Fibroblast of lung (primary cell): Measurements from ENCODE around the gene B4GALT4. TPM values are rescaled to one million over a fixed set of nuclear protein-coding genes. Genes with fewer than 3 reads are reported as not detected.
"Not testable (repeated sequence)": the region's sequence is repeated elsewhere in the genome, so short reads cannot be mapped to it uniquely, and the experiment has no call there.

Experiments
- DNase-seq, 2 donors: peaks; one replicate each; pipeline versions ENCODE4 v3.0.0 to v3.0.0-alpha.2; 2010; ENCODE audit warnings: low read depth in 2 of 2
- H2AFZ ChIP-seq: 2 replicates; pipeline ENCODE4 v1.5.1; 2012; ENCODE audit warnings: low read length, control low read depth, inconsistent platforms
- H3K27ac ChIP-seq: 2 replicates; pipeline ENCODE4 v1.5.1; 2011; ENCODE audit warnings: low read length, control low read depth; ENCODE audit not compliant: insufficient read depth
- H3K27me3 ChIP-seq: 2 replicates; pipeline ENCODE4 v1.5.1; 2011; ENCODE audit warnings: mild to moderate bottlenecking, low read length; ENCODE audit not compliant: control insufficient read depth, insufficient read depth
- H3K36me3 ChIP-seq: 2 replicates; pipeline ENCODE4 v1.5.1; 2011; ENCODE audit warnings: low read length; ENCODE audit not compliant: control insufficient read depth, insufficient read depth
- H3K4me1 ChIP-seq: 2 replicates; pipeline ENCODE4 v1.5.1; 2011; ENCODE audit warnings: low read length; ENCODE audit not compliant: control insufficient read depth, insufficient read depth; ENCODE audit errors: extremely low read depth
- H3K4me2 ChIP-seq: 2 replicates; pipeline ENCODE4 v1.5.1; 2011; ENCODE audit warnings: low read length, control low read depth; ENCODE audit not compliant: insufficient read depth; ENCODE audit errors: extremely low read depth
- H3K4me3 ChIP-seq, 4 experiments: fragments of 200-600 bp in 1 of 4; sonication (generic) in 1 of 4; replicated peaks in 1 of 4; 2 replicates each; pipeline ENCODE4 v1.5.1; 2011 to 2016; ENCODE audit warnings: low read length in 4 of 4, low read depth in 3 of 4, mild to moderate bottlenecking in 3 of 4, control low read depth in 2 of 4, inconsistent platforms in 1 of 4, mixed read lengths in 1 of 4; ENCODE audit not compliant: insufficient read depth in 1 of 4; ENCODE audit errors: control extremely low read depth in 1 of 4
- H3K79me2 ChIP-seq: 2 replicates; pipeline ENCODE4 v1.5.1; 2012; ENCODE audit warnings: mild to moderate bottlenecking, low read length, inconsistent platforms; ENCODE audit not compliant: control insufficient read depth, insufficient read depth
- H3K9ac ChIP-seq: 2 replicates; pipeline ENCODE4 v1.5.1; 2011; ENCODE audit warnings: mild to moderate bottlenecking, low read length, control low read depth; ENCODE audit not compliant: insufficient read depth
- H3K9me3 ChIP-seq: 2 replicates; pipeline ENCODE4 v1.5.1; 2012; ENCODE audit warnings: low read depth, low read length; ENCODE audit not compliant: control insufficient read depth, insufficient read depth
- H4K20me1 ChIP-seq: 2 replicates; pipeline ENCODE4 v1.5.1; 2011; ENCODE audit warnings: low read length; ENCODE audit not compliant: control insufficient read depth, insufficient read depth; ENCODE audit errors: extremely low read depth
- EZH2 ChIP-seq: IDR thresholded peaks from 2 replicates; pipeline ENCODE4 v1.5.1; 2012; ENCODE audit warnings: low read length, control low read depth, mild to moderate bottlenecking; ENCODE audit errors: missing control alignments
- polyA plus RNA-seq, 2 donors: library from polyadenylated mRNA; depleted of rRNA in 1 of 2; stranded (reverse) in 1 of 2; unstranded in 1 of 2; fragments of >200 nt; gene quantifications; 2 replicates each; pipeline ENCODE4 v1.2.1, GENCODE V29; 2011 to 2012; ENCODE audit warnings: missing spikeins in 1 of 2
- total RNA-seq: library from RNA; depleted of rRNA; stranded (reverse); fragments of >200 nt; gene quantifications from 2 replicates; pipeline ENCODE4 v1.2.1, GENCODE V29; 2014
- TF ChIP-seq, protein P1 (sequence below), 2 donors: IDR thresholded peaks in 1 of 2; conservative IDR thresholded peaks in 1 of 2; 1 replicate in 1 of 2; 2 replicates in 1 of 2; pipeline ENCODE4 v1.5.1; 2011 to 2012; ENCODE audit warnings: low read length in 2 of 2, control low read depth in 1 of 2, inconsistent platforms in 1 of 2, low read depth in 1 of 2, mild to moderate bottlenecking in 1 of 2

Gene B4GALT4
- total and polyA plus RNA-seq, 2 donors (not counting 1 experiment from before 2014, with no cell fraction given) = 19.5 to 32.4 TPM

- H3K4me1 ChIP-seq = no peaks in the 10 kb centered on the region
- no peak within 1 kb of the TSS for H3K4me2 ChIP-seq
- no peak within 1 kb of the TSS for H3K27ac ChIP-seq
- no peak for DNase-seq
- H3K27me3 ChIP-seq = peaks cover 6% of the 10 kb centered on the region
- H3K4me3 ChIP-seq = no peak within 1 kb of the TSS
- H3K79me2 ChIP-seq = no peaks in the 10 kb centered on the region
- no peak within 1 kb of the TSS for H2AFZ ChIP-seq
- no peak within 1 kb of the TSS for H3K9ac ChIP-seq
- no peaks in the 10 kb centered on the region for H4K20me1 ChIP-seq
- H3K36me3 ChIP-seq = no peaks in the 10 kb centered on the region
- no peak for TF ChIP-seq EZH2
- TF ChIP-seq, protein P1, sequence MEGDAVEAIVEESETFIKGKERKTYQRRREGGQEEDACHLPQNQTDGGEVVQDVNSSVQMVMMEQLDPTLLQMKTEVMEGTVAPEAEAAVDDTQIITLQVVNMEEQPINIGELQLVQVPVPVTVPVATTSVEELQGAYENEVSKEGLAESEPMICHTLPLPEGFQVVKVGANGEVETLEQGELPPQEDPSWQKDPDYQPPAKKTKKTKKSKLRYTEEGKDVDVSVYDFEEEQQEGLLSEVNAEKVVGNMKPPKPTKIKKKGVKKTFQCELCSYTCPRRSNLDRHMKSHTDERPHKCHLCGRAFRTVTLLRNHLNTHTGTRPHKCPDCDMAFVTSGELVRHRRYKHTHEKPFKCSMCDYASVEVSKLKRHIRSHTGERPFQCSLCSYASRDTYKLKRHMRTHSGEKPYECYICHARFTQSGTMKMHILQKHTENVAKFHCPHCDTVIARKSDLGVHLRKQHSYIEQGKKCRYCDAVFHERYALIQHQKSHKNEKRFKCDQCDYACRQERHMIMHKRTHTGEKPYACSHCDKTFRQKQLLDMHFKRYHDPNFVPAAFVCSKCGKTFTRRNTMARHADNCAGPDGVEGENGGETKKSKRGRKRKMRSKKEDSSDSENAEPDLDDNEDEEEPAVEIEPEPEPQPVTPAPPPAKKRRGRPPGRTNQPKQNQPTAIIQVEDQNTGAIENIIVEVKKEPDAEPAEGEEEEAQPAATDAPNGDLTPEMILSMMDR (conservative IDR thresholded peaks at IDR 0.05 in 1 of 2, IDR thresholded peaks at IDR 0.05 in 1 of 2; ENCODE audit: low read depth in 1 of 2, low read length in 2 of 2) = no peak
- H3K9me3 ChIP-seq = no peaks in the 10 kb centered on the region
These were observed 67.4 kb downstream of the B4GALT4 start, which contains the start of gene UPK1B for GRCh38 chr3:119173325-119173724. TSS of gene UPK1B (plus strand) at chr3:119173598. CDS start at chr3:119186742, 13,144 bp downstream.

- peak in 1 of 2 donors; percentile 25 for DNase-seq
- H3K79me2 ChIP-seq = no peaks in the 10 kb centered on the region
- no peak overlapping the region for H3K4me2 ChIP-seq
- TF ChIP-seq, protein P1 (conservative IDR thresholded peaks at IDR 0.05 in 1 of 2, IDR thresholded peaks at IDR 0.05 in 1 of 2; ENCODE audit: low read depth in 1 of 2, low read length in 2 of 2) = no peak
- TF ChIP-seq EZH2 = no peak
- H3K27ac ChIP-seq = no peak overlapping the region
- no peaks in the 10 kb centered on the region for H3K4me1 ChIP-seq
- H2AFZ ChIP-seq = no peak overlapping the region
- H3K9ac ChIP-seq = no peak overlapping the region
- H4K20me1 ChIP-seq = no peaks in the 10 kb centered on the region
- no peaks in the 10 kb centered on the region for H3K9me3 ChIP-seq
- no peak overlapping the region for H3K4me3 ChIP-seq
- H3K36me3 ChIP-seq = no peaks in the 10 kb centered on the region
- peaks cover 6% of the 10 kb centered on the region for H3K27me3 ChIP-seq
These were observed 69.9 kb downstream of the B4GALT4 start for GRCh38 chr3:119170821-119171220.

GRCh38 chr3:119164745-119165144, 75.9 kb downstream of the B4GALT4 start:
- not testable (repeated sequence) for DNase-seq, H3K27me3 ChIP-seq, H3K9me3 ChIP-seq, H3K79me2 ChIP-seq, H3K9ac ChIP-seq, H3K27ac ChIP-seq, H3K4me3 ChIP-seq, H4K20me1 ChIP-seq, H3K4me1 ChIP-seq, H3K4me2 ChIP-seq, H2AFZ ChIP-seq, H3K36me3 ChIP-seq

Other genes starting within 250 kb of the B4GALT4 start
- under 0.01 and 0.26 TPM in 2 replicates for gene IGSF11, start 206.0 kb downstream of the B4GALT4 start, total RNA-seq
- gene IGSF11, start 206.0 kb downstream of the B4GALT4 start, polyA plus RNA-seq = not detected in 2 replicates
- not detected in 2 replicates for gene TEX55, start 94.7 kb downstream of the B4GALT4 start, total RNA-seq
- gene TEX55, start 94.7 kb downstream of the B4GALT4 start, polyA plus RNA-seq = not detected in 2 replicates
- not detected in 2 replicates for gene UPK1B, start 67.3 kb downstream of the B4GALT4 start, total RNA-seq
- gene UPK1B, start 67.3 kb downstream of the B4GALT4 start, polyA plus RNA-seq = not detected in 2 replicates
- gene ARHGAP31, start 53.5 kb upstream of the B4GALT4 start, total RNA-seq = 3.3 and 3.5 TPM in 2 replicates
- 5.1 and 8.1 TPM in 2 replicates for gene ARHGAP31, start 53.5 kb upstream of the B4GALT4 start, polyA plus RNA-seq
- 56.8 and 59.0 TPM in 2 replicates for gene TMEM39A, start 222.7 kb upstream of the B4GALT4 start, total RNA-seq
- gene TMEM39A, start 222.7 kb upstream of the B4GALT4 start, polyA plus RNA-seq = 32.8 and 48.0 TPM in 2 replicates
- 15.4 and 18.2 TPM in 2 replicates for gene POGLUT1, start 228.1 kb upstream of the B4GALT4 start, total RNA-seq
- 12.1 and 15.2 TPM in 2 replicates for gene POGLUT1, start 228.1 kb upstream of the B4GALT4 start, polyA plus RNA-seq